Measurements from ENCODE around the gene GLT1D1.

DNA sequence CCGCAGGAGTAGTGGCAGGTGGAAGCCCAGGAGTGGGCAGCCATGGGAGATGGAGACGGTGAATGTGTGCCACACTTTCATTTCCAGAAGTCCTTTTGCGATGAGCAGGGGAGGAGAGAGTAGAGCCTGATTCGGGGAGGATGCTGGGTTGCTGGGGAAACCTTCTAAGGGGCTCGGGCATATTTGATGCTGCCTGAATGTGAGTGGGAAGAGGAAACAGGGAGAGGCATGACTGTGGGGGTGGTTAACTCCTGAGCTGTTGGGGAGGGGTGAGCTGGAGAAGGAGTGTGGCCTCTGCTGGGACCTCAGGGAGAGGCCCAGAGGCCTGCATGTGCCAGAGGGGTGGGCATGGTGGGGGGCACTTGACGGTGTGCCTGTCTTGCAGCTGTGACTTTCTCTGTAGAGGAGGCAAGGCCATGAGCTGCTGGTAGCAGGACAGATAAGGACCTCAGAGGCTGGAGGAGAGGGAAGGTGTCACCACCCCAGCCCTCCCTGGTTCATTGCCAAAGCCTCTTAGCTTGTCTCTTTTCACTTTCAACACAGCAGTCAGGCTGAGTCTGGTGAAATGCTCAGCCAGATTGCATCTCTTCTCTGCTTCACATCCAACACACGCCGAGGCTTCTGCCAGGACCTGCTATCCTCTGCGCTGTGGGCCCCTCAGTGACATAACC is 11.4 kb downstream of the GLT1D1 start:
- TF ChIP-seq, protein P1, sequence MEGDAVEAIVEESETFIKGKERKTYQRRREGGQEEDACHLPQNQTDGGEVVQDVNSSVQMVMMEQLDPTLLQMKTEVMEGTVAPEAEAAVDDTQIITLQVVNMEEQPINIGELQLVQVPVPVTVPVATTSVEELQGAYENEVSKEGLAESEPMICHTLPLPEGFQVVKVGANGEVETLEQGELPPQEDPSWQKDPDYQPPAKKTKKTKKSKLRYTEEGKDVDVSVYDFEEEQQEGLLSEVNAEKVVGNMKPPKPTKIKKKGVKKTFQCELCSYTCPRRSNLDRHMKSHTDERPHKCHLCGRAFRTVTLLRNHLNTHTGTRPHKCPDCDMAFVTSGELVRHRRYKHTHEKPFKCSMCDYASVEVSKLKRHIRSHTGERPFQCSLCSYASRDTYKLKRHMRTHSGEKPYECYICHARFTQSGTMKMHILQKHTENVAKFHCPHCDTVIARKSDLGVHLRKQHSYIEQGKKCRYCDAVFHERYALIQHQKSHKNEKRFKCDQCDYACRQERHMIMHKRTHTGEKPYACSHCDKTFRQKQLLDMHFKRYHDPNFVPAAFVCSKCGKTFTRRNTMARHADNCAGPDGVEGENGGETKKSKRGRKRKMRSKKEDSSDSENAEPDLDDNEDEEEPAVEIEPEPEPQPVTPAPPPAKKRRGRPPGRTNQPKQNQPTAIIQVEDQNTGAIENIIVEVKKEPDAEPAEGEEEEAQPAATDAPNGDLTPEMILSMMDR (IDR thresholded peaks at IDR 0.05) = no peak
- no peak for TF ChIP-seq POLR2AphosphoS5 (IDR thresholded peaks at IDR 0.05)
- TF ChIP-seq EP300 (IDR thresholded peaks at IDR 0.05) = no peak
